Lower leg skin (tissue), 3 donors: Measurements from ENCODE around the gene BABAM2.

Experiments
- POLR2A ChIP-seq, 2 donors: fragments of 450-650 bp; IDR thresholded peaks; one replicate each; pipeline ENCODE4 v1.6.1; 2016 to 2017; ENCODE audit warnings: antibody characterized with exemption in 2 of 2, mild to moderate bottlenecking in 1 of 2, moderate library complexity in 1 of 2
- TF ChIP-seq, protein P1 (sequence below), 3 donors: fragments of 450-650 bp; IDR thresholded peaks; one replicate each; pipeline ENCODE4 v1.5.1; 2016; ENCODE audit warnings: antibody characterized with exemption in 3 of 3, mild to moderate bottlenecking in 3 of 3, moderate library complexity in 2 of 3

DNA sequence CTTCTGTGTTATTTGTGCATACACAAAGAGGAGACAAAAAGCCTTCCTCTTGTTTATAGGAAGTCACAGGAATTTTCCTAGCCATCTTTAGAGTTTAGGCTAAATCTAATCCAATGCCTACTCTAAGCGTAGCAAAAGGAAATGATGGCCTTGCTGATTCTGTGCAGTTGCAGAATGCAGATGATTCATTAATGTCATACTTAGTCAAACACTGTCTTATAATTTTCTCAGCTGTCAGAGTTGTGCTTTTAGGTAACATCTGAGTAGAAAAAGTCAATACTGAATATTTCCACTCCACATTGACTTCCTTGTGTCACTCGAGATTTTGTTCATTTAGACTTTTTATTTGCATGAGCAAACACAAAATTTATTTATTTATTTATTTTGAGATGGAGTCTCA, 344.3 kb downstream of the BABAM2 start:
- no peak for TF ChIP-seq POLR2A (IDR thresholded peaks at IDR 0.05)
- TF ChIP-seq, protein P1, sequence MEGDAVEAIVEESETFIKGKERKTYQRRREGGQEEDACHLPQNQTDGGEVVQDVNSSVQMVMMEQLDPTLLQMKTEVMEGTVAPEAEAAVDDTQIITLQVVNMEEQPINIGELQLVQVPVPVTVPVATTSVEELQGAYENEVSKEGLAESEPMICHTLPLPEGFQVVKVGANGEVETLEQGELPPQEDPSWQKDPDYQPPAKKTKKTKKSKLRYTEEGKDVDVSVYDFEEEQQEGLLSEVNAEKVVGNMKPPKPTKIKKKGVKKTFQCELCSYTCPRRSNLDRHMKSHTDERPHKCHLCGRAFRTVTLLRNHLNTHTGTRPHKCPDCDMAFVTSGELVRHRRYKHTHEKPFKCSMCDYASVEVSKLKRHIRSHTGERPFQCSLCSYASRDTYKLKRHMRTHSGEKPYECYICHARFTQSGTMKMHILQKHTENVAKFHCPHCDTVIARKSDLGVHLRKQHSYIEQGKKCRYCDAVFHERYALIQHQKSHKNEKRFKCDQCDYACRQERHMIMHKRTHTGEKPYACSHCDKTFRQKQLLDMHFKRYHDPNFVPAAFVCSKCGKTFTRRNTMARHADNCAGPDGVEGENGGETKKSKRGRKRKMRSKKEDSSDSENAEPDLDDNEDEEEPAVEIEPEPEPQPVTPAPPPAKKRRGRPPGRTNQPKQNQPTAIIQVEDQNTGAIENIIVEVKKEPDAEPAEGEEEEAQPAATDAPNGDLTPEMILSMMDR (IDR thresholded peaks at IDR 0.05), result no peak
